ENCODE data around the gene GCNT4.

Gene GCNT4

DNA sequence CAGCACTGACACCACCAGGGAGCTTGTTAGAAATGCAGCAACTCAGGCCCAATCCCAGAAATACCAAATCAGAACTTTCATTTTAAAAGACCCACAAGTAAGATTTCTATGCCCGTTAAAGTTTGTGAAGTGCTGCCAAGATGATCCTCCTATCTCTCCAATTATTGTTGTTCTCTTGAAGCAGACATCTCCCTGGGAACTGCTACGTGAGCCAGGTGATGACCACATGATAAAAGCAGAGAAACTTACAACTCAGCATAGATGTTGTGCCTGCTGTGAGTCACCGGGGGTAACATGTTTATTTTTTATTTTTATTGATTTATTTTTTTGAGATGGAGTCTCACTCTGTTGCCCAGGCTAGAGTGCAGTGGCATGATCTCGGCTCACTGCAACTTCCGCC lies 34.4 kb downstream of the GCNT4 start:
- no peak for DNase-seq (ENCODE audit: low spot score)

GRCh38 chr5:75016896-75017295 lies 35.5 kb downstream of the GCNT4 start:
- no peak for DNase-seq (ENCODE audit: low spot score)

- no peak for DNase-seq (ENCODE audit: low spot score)
Observed at GRCh38 chr5:75012748-75013147, 39.6 kb downstream of the GCNT4 start.

- DNase-seq (ENCODE audit: low spot score), result no peak
Observed at GRCh38 chr5:75010838-75011237, 41.5 kb downstream of the GCNT4 start.

DNA sequence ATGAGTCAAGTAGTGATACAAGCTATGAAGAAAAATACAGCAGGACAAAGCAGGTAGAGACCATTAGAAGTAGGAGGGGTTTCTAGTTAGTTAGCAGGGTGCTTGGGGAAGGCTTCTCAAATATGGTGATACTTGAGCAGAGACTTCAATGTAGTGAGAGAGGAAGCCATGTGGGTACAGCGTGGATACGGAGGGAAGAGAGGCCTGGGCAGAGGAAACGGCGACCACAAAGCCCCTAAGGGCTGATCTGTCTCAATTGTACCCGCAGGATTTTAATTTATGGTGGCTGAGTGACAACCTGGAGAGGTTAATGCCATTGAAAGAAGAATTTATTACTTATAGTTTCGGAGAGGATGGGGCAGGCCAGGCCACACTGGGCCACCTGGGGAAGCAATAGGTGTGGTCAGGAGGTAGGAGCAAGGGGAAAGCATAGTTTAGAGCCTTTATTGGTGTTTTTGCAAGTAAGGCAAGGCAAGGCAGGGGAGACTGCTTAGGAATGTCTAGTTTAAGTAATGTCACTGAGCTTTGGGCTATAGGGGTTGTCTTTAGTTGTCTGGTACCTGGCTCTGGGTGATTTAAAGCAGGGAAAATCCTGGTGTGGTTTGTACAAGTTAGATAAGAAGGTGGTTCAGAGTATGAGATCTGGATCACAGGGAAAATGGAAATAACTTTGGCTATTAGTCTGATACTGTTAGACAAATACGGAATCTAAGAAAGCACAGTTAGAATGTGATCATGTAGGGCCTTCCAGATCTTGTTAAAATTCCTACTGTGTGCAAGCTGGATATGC lies 42.6 kb downstream of the GCNT4 start:
- no peak for DNase-seq (ENCODE audit: low spot score)

DNA sequence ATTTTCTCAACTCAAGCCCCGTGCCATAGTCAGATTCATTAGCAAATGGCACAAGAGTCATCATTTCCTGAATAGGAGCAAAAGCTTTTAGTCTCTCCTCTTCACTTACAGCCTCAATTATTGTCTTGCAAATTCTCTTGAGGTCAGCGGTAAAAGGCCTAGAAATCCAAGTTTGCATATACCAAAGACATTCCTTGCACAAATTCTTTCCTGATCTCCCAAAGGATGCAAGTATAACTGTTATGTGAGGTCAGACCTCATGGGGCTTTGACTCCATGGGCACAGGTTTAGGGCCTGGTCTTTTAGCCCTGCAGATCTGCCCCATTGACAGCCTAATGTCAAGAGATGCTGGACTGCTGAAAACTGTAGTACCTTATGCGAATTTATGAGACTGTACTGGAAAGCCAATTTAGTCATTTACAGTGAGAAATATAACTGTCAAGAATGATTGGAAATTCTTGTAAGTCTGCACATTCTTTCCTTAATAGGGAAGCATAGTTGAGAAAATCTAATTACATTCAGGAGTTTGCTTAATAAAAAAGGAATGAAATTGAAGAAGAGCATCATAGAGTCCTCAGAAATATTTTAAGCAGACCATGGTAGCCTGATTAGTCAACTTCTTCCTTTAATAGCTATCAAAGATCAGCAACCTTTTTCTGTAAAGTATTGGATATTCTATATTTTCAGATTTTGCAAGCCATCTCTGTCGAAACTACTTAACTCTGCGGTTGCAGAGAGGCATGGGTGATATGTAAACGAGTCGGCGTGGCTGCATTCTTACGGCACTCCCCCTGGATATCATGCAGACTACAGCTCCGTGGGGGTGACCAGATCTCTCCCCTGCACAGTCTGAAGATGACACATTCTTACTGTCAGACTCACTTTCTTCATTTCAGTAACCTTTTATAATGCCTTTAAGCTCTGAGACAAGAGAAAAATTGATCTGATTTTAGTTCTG lies 45.2 kb downstream of the GCNT4 start:
- DNase-seq (ENCODE audit: low spot score), result no peak

- DNase-seq (ENCODE audit: low spot score), result no peak
Observed at GRCh38 chr5:75005561-75005960, 46.8 kb downstream of the GCNT4 start.

Data from NAMALWA (cell line).